ENCODE measurements around the gene KCNQ1.

- TF ChIP-seq CTCF (IDR thresholded peaks at IDR 0.05; ENCODE audit: low read length) (no peak), EZH2 (IDR thresholded peaks at IDR 0.05; ENCODE audit: borderline replicate concordance, low read length) (no peak)
Measured at GRCh38 chr11:2893935-2894334, 449.1 kb downstream of the KCNQ1 start.
